UCSD-AML1 (cell line): ENCODE results near the gene PDE4B.
"Not testable (repeated sequence)": the region's sequence is repeated elsewhere in the genome, so short reads cannot be mapped to it uniquely, and the experiment has no call there.

Experiments used
- DNase-seq: peaks from one replicate; lab custom pipeline; 2025; ENCODE audit not compliant: unreplicated experiment; lab: John Stamatoyannopoulos, UW

PDE4B gene

GRCh38 chr1:65990161-65990560 lies 197.5 kb downstream of the PDE4B start:
- no peak for DNase-seq

GRCh38 chr1:65991694-65992093 lies 199.0 kb downstream of the PDE4B start:
- no peak for DNase-seq

GRCh38 chr1:65992165-65992821 lies 199.6 kb downstream of the PDE4B start:
- DNase-seq, result no peak

GRCh38 chr1:65992831-65993271 lies 200.2 kb downstream of the PDE4B start:
- no peak for DNase-seq

- no peak for DNase-seq
Measured at GRCh38 chr1:65994223-65994622, 201.5 kb downstream of the PDE4B start.

GRCh38 chr1:65995336-65995735 lies 202.6 kb downstream of the PDE4B start:
- no peak for DNase-seq

- no peak for DNase-seq
Measured at GRCh38 chr1:65995928-65996327, 203.2 kb downstream of the PDE4B start.

- no peak for DNase-seq
Measured at GRCh38 chr1:65997693-65998092, 205.0 kb downstream of the PDE4B start.

GRCh38 chr1:65998763-65999583 lies 206.3 kb downstream of the PDE4B start:
- no peak for DNase-seq

GRCh38 chr1:66000033-66000637 lies 207.4 kb downstream of the PDE4B start:
- DNase-seq, result no peak

GRCh38 chr1:66003690-66004089 lies 211.0 kb downstream of the PDE4B start:
- DNase-seq, result no peak

- not testable (repeated sequence) for DNase-seq
Measured at GRCh38 chr1:66006534-66006933, 213.8 kb downstream of the PDE4B start.

GRCh38 chr1:66012106-66012784 lies 219.6 kb downstream of the PDE4B start:
- no peak for DNase-seq

- no peak for DNase-seq
Measured at GRCh38 chr1:66013371-66013770, 220.7 kb downstream of the PDE4B start.

- no peak for DNase-seq
Measured at GRCh38 chr1:66022904-66023620, 230.4 kb downstream of the PDE4B start.

- DNase-seq, result no peak
Measured at GRCh38 chr1:66025188-66025587, 232.5 kb downstream of the PDE4B start.

- no peak for DNase-seq
Measured at GRCh38 chr1:66028035-66028434, 235.3 kb downstream of the PDE4B start.

GRCh38 chr1:66033781-66034180 lies 241.1 kb downstream of the PDE4B start:
- DNase-seq, result no peak

- DNase-seq, result no peak
Measured at GRCh38 chr1:66035616-66036245, 243.0 kb downstream of the PDE4B start.

- DNase-seq, result no peak
Measured at GRCh38 chr1:66041654-66042053, 249.0 kb downstream of the PDE4B start.
